ENCODE results near the gene FNDC7. TPM values are rescaled to one million over a fixed set of nuclear protein-coding genes. Genes with fewer than 3 reads are reported as not detected.
A peak's percentile ranks its signal among the peaks of the same experiment; 100 is the strongest.

The FNDC7 gene
- total and polyA plus RNA-seq, 8 donors: not detected

DNA sequence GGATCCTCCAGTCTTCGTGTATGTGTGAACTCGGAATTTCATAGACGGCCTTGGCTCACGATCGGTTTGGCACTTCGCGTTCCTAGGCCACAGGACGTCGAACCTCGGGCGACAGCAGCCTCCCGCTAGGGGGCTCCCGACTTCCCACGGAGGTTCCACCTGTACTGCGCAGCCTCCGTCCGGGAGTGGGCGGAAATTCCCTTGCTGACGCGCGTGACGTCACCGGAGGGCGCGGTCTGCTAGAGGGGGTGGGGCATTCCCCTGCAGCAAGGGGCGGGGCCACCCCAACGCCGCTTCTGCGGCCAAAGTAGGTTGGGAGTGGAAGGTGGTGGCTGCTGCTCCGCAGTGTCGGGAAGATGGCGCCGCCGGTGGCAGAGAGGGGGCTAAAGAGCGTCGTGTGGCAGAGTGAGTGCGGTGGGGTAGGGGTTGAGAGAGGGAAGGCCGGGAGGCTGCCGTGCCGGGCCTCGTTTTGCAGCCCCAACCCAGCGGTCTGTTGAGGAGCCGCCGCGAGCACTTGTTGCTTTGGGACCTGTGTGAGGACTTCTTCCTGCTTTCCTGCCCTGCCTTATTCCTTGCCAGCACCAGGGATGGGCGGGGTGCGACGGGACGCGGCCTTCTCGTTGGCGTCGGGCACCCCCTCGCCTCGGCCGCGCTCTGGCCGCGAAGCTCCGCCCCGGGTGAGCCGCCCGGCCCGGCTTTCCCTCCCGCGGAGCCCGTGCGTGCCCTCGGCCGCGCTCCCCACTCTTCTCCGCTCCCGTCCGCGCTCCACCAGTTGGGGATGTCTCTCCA lies 33.9 kb downstream of the FNDC7 start, which contains the start of gene STXBP3:
STXBP3 (plus strand) TSS at position 293 of the 789 bp plus-strand sequence; CDS start at position 357, 64 bp downstream.
- H3K9me3 ChIP-seq: no peaks in the 10 kb centered on the region
- peak within 1 kb of the TSS; percentile 77 to 89 (median 83) for H3K4me3 ChIP-seq
- H3K4me1 ChIP-seq: peaks cover 4 to 44% (median 18%) of the 10 kb centered on the region in 4 donors
- no peaks in the 10 kb centered on the region for H3K36me3 ChIP-seq
- peak; percentile 99 for DNase-seq
- WGBS, 5 donors: 0 to 1% (median 1%) methylated on average over 14 to 75 of the region's 75 CpGs
- H3K27ac ChIP-seq: peak within 1 kb of the TSS; percentile 99
- TF ChIP-seq EP300 (IDR thresholded peaks at IDR 0.05): no peak
- peak; percentile 98 to 99 (median 98) for TF ChIP-seq POLR2AphosphoS5 (IDR thresholded peaks at IDR 0.05)
- TF ChIP-seq POLR2A (IDR thresholded peaks at IDR 0.05): peak in 3 of 4 donors; percentile 97 to 99 (median 98)
- TF ChIP-seq, protein P1, sequence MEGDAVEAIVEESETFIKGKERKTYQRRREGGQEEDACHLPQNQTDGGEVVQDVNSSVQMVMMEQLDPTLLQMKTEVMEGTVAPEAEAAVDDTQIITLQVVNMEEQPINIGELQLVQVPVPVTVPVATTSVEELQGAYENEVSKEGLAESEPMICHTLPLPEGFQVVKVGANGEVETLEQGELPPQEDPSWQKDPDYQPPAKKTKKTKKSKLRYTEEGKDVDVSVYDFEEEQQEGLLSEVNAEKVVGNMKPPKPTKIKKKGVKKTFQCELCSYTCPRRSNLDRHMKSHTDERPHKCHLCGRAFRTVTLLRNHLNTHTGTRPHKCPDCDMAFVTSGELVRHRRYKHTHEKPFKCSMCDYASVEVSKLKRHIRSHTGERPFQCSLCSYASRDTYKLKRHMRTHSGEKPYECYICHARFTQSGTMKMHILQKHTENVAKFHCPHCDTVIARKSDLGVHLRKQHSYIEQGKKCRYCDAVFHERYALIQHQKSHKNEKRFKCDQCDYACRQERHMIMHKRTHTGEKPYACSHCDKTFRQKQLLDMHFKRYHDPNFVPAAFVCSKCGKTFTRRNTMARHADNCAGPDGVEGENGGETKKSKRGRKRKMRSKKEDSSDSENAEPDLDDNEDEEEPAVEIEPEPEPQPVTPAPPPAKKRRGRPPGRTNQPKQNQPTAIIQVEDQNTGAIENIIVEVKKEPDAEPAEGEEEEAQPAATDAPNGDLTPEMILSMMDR (IDR thresholded peaks at IDR 0.05): peak in 5 of 7 experiments; percentile 88 to 96 (median 94)
- intact Hi-C loops (cut with DNase I; ENCODE audit: low total_unique reads): no loop called here
- H3K27me3 ChIP-seq: no peaks in the 10 kb centered on the region

DNA sequence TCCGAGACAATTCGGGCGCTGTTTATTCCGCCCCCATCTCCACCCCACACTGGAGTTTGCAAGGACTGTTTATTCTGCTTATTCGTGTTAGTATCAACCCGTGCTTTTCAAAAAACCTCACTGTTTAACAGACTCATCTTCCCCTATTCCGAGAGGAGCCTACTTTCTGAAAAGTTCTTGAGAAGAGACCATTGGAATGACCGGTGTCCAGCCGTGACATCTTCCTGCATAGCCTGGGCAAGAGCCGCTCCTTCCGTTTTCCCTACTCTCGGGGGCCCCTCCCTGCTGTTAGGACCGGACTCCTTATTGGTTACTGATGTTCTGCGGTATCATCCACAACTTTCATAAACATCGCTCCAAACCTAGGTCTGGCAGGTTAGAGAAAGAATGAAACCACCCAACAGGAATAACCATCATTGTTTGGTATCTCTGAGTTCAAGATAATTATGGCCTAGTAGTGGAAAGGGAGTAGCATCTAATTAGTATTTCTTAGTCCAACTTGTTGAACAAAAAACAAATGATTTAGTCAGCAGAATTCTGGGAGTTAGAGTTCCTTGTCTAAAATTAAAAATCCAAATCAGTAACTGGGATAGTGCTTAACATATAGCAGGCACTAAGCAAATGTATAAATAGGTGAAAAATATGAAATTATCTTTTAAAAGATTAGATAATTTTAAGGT lies 34.6 kb downstream of the FNDC7 start:
- 0% methylated on average over 15 of the region's 15 CpGs for WGBS, 5 donors
- H3K9me3 ChIP-seq: no peaks in the 10 kb centered on the region
- peaks cover 4 to 49% (median 19%) of the 10 kb centered on the region in 4 donors for H3K4me1 ChIP-seq
- peaks cover 0 to 3% (median 2%) of the 10 kb centered on the region in 4 donors for H3K36me3 ChIP-seq
- H3K27me3 ChIP-seq: no peaks in the 10 kb centered on the region
- peak; percentile 66 to 93 for DNase-seq
- intact Hi-C loops (cut with DNase I; ENCODE audit: low total_unique reads): no loop called here
- H3K4me3 ChIP-seq: peak overlapping the region; percentile 77 to 89 (median 83)
- TF ChIP-seq POLR2AphosphoS5 (IDR thresholded peaks at IDR 0.05) (peak; percentile 48 to 81 (median 55)), EP300 (IDR thresholded peaks at IDR 0.05) (no peak), POLR2A (IDR thresholded peaks at IDR 0.05) (peak in 2 of 4 donors; percentile 10 to 20)
- TF ChIP-seq, protein P1 (IDR thresholded peaks at IDR 0.05): no peak
- H3K27ac ChIP-seq: peak overlapping the region; percentile 99

DNA sequence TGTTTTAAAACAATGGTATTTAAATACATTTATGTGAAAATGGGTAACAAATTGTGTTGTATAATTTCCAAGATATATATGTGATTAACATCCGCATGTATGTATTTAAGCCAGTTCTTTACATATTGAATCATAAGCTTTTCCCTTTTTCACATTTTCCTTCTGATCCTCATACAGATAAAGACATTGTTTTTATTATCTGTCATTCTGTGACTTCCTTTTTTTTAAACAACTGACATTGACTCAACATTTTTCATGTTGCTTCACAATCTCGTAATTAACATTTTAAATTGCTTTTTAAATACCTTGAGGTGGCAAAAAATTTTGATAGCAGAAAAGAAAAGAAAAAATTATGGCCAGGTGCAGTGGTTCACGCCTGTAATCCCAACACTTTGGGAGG lies 35.2 kb downstream of the FNDC7 start:
- WGBS, 5 donors: 78 to 83% (median 79%) methylated on average over 3 of the region's 3 CpGs
- no peak for DNase-seq
- Histone ChIP-seq H3K27me3 (no peaks in the 10 kb centered on the region), H3K9me3 (no peaks in the 10 kb centered on the region), H3K36me3 (peaks cover 0 to 9% (median 7%) of the 10 kb centered on the region in 4 donors), H3K4me3 (peak overlapping the region in 2 of 4 donors; percentile 77 to 80), H3K4me1 (peaks cover 4 to 55% (median 21%) of the 10 kb centered on the region in 4 donors), H3K27ac (peak overlapping the region in 3 of 5 donors; percentile 99)
- intact Hi-C loops (cut with DNase I; ENCODE audit: low total_unique reads): no loop called here
- TF ChIP-seq, protein P1 (IDR thresholded peaks at IDR 0.05): no peak
- TF ChIP-seq POLR2A (IDR thresholded peaks at IDR 0.05) (no peak), EP300 (IDR thresholded peaks at IDR 0.05) (no peak), POLR2AphosphoS5 (IDR thresholded peaks at IDR 0.05) (no peak)

DNA sequence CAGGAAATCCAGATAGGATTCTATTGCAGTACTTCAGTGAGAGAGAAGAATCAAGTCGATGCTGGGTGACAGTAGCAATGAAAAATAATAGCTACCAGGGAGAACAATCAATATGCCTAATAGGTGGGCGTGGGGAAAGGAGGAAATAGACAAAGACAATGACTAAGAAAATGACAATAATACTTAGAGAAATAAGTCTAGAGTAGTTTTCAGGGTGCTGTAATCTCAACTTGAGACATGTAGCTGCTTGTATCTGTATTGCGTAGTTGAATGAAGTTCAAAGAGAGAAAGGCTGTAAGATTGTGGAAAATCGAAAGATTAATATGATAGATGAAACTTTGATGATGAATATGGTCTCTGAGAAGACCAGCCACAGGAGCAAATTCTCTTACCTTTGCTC lies 36.4 kb downstream of the FNDC7 start:
- no peak overlapping the region for H3K27ac ChIP-seq
- DNase-seq: no peak
- intact Hi-C loops (cut with DNase I; ENCODE audit: low total_unique reads): no loop called here
- no peaks in the 10 kb centered on the region for H3K27me3 ChIP-seq
- peaks cover 4 to 56% (median 21%) of the 10 kb centered on the region in 4 donors for H3K4me1 ChIP-seq
- WGBS, 5 donors: 75 to 81% (median 79%) methylated on average over 4 of the region's 4 CpGs
- no peak for TF ChIP-seq EP300 (IDR thresholded peaks at IDR 0.05)
- no peak for TF ChIP-seq POLR2A (IDR thresholded peaks at IDR 0.05)
- TF ChIP-seq POLR2AphosphoS5 (IDR thresholded peaks at IDR 0.05): no peak
- TF ChIP-seq, protein P1 (IDR thresholded peaks at IDR 0.05): no peak
- H3K36me3 ChIP-seq: peaks cover 0 to 20% (median 19%) of the 10 kb centered on the region in 4 donors
- H3K9me3 ChIP-seq: no peaks in the 10 kb centered on the region
- no peak overlapping the region for H3K4me3 ChIP-seq
